HG03469 (cell line): ENCODE measurements around the gene TBL1XR1.
"Not testable (repeated sequence)": the region's sequence is repeated elsewhere in the genome, so short reads cannot be mapped to it uniquely, and the experiment has no call there.

Source experiments
- ATAC-seq: cut with Tn5 transposase; IDR thresholded peaks from one replicate; pipeline ENCODE4 v1.9.1; 2021; ENCODE audit warnings: mild to moderate bottlenecking, moderate library complexity, moderate number of reproducible peaks; ENCODE audit not compliant: unreplicated experiment

Gene TBL1XR1

GRCh38 chr3:177185035-177185574 is 12.2 kb downstream of the TBL1XR1 start:
- peak; percentile 17 for ATAC-seq

GRCh38 chr3:177184602-177185001 is 12.7 kb downstream of the TBL1XR1 start:
- peak; percentile 71 for ATAC-seq

GRCh38 chr3:177182352-177182751 is 14.9 kb downstream of the TBL1XR1 start:
- ATAC-seq, result no peak

DNA sequence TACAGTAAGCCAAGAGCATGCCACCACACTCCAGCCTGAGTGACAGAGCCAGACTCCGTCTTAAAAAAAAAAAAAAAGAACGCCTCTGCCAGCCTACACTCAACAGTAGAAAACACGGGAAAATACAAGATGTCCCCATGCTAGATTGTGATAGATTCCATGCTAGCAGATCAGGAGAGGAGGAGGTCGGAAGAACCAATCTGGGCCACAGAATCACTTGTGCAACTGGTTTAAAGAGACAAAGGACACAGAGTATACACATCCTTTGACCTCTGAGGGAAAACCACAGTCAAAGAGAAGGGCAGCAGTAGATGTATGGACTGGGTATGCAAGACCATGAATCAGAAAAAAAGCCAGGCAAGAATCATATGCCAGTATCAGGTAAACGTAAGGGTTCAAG is 15.9 kb downstream of the TBL1XR1 start:
- no peak for ATAC-seq

DNA sequence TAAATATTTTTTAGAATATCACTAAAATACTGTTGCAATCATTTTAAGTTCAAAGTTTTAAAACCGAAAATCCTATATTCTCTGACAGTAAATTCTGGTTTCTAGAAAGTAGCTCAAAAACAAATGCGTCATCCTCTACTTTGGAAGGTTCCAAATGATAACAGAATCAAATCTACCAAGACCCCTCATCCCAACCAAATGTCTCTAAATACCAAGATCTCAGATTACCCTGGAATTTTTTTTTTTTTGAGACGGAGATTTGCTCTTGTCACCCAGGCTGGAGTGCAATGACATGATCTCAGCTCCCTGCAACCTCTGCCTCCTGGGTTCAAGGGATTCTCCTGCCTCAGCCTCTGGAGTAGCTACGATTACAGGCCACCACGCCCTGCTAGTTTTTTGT is 16.8 kb downstream of the TBL1XR1 start:
- no peak for ATAC-seq

- ATAC-seq, result no peak
Measured at GRCh38 chr3:177179281-177180067, 17.8 kb downstream of the TBL1XR1 start.

- ATAC-seq, result no peak
Measured at GRCh38 chr3:177177749-177178221, 19.5 kb downstream of the TBL1XR1 start.

DNA sequence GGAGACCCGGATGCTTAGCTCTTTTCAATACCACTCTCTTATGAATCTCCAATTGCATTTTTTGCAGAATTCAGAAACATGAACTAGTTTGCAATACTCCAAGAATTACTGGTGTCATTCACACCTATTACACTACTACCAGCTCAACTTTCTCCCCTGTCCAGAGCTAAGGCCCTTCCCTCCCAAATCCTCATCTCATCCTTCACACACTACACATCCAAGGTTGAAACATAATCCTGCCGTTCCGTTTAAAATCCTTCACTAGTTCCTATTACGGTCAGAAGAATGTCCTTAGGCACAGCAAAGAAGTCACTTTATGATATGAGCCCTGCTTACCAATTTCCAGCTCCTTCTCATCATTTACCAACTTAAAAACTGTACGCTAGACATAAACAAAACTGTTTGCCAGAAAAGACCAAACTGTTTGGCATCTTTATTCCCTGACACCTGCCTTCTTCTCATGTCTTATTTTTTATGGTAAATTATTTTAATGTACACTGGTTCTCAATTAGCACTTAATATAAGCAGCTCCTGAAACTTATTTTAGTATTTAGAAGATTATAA is 22.6 kb downstream of the TBL1XR1 start:
- no peak for ATAC-seq

DNA sequence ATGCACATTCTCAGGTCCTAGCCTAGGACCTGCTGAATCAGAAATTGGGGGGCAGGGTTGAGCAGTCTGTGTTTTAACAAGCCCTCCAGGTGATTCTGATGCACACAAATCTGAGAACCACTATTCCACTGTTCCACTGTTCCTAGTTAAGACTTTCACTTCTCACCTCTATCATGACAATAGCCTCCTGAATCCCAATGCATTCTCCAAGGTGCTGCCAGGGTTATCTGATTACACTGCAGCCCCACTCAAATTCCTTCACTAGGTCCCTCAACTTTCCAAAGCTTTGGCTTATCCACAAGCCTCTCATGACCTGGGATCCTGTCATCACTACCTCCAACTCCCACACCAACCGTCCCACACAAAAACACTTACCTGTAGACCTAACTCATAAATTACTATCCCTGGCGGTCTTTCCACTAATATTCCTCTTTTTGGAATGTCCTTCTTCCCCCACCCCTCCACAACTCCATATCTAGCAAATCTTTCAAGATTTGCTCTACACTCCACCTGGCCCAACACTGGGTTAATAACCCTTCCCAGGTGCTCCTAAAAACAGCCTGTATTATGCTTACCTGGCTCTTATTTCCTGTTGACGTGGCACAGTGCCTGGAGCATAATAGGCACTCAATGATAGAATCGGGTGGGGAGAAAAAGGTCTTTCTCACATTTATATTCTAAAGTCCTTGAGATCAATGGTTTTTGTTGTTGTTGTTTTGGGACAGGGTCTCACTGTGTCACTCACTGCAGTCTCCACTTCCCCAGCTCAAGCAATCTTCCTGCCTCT is 27.2 kb downstream of the TBL1XR1 start:
- no peak for ATAC-seq

- no peak for ATAC-seq
Measured at GRCh38 chr3:177168431-177168830, 28.9 kb downstream of the TBL1XR1 start.

GRCh38 chr3:177162742-177163141 is 34.5 kb downstream of the TBL1XR1 start:
- ATAC-seq, result no peak

DNA sequence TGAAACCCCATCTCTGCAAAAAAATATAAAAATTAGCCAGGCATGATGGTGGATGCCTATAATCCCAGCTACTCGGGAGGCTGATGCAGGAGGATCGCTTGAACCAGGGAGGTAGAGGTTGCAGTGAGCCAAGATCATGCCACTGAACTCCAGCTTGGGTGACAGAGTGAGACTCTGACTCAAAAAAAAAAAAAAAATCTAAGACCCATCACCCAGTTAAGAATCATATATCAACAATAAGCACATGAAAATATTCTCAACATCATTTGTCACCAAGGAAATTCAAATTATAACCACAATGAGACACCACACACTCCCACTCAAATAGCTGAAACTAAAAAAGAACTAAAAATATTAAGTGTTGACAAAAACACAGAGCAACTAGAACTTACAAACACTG is 35.7 kb downstream of the TBL1XR1 start:
- ATAC-seq, result not testable (repeated sequence)

GRCh38 chr3:177158461-177158860 is 38.8 kb downstream of the TBL1XR1 start:
- no peak for ATAC-seq

DNA sequence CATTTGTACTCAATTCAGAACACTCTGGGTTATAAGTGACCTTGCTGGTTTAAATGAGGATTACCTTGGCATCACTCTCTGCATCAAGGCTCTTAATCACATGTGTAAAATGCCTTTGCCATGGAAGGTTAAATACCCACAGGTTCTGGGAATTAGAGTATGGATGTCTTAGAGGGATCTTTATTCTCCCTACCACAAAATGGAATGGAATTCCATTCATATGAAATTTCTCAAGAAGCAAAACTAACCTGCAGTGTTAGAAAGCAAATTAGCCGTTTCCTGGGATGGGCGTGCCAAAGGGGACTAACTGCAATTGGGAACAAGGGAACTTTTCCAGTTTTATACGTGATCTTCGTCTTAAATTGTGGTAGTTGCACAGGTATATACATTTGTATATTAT is 39.8 kb downstream of the TBL1XR1 start:
- ATAC-seq, result no peak

DNA sequence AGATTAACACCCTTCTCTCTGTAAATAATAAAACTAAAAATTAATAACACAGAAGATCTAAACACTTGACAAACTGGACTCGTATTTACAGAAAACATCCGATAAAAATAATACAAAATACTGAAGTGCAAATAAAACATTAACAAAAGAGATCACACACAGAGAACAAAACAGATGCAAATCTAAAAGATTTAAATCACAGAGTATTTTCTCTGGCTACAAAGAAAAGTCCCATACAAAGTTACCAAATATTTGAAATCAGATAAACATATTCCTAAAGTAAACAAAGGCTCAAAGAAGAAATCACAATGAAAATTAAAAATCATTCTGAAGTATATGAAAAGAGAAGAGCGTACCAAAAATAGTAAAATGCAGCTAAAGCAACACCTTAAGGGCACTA is 42.5 kb downstream of the TBL1XR1 start:
- ATAC-seq, result no peak

- peak; percentile 60 for ATAC-seq
Measured at GRCh38 chr3:177150970-177151627, 46.2 kb downstream of the TBL1XR1 start.

DNA sequence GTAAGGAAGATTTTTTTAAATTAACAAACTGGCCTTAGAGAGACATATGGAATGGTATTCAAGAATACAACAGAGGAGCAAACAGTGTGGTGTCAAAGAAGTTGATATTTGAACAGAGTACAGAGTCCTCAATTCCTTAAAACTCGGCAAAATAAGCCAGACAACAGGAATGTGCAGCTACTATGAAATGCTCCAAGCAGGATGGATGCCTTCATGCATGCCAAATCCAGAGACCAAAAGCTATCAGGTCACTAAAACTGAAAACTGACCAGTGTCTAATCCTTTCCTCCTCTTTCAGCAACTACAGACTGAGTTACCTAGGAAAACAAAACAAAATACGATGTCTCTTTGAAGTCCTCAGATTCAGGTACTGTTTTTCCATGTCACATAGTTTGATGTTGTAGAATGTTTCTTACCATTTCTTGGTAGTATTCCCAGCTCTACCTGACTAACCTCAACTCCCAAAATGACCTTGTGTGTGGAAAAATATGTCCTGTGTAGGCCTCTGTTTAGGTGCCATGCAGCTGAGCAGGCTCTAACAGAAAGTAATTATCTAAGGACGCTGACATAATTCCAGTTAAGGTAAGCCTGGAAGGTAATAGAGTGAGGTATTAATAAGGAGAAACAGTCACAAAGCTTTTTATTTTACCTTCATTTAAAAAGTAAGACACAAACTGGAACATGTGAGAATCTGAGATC is 46.9 kb downstream of the TBL1XR1 start:
- ATAC-seq, result no peak

DNA sequence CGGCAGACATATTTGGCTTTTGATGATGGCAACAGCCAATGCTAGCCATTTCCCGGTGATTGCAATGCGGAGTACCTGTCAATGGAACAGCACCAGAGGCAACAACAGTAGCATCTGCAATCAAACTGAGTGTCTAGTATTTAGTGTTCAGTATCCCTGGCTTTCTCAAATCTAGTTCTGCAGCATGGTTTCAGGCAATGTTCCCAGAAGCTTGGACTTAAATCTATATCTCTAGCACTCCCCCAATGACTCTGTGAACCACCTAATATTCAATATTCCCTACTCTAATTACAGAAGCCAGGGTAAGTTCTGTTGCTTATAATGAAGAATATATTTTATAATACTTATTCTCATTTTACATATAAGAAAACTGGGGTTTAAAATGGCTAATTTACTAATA is 48.2 kb downstream of the TBL1XR1 start:
- no peak for ATAC-seq

DNA sequence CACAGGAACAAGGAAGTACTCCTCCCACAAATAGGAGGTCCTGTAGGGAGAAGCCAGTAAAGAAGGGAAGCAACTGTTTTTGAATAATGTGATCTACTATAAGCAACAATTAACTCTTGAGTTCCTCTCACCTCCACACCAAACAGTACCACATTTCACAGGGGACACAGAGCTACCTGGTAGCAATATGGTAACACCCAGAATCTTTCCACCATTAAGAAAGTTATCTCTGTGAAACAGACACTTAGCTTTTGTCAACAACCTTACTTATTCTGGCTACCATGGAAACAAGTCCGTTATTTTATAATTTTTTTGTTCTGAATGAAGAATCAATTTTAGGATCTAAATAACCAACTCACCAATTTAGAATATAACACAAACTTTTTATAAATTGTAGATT is 49.5 kb downstream of the TBL1XR1 start:
- no peak for ATAC-seq

- ATAC-seq, result no peak
Measured at GRCh38 chr3:177146646-177147045, 50.6 kb downstream of the TBL1XR1 start.
